Endothelial cell of umbilical vein (primary cell): ENCODE measurements around the gene CAPRIN2. TPM values are rescaled to one million over a fixed set of nuclear protein-coding genes. Genes with fewer than 3 reads are reported as not detected.

Experiments used
- BruUV-seq: library from RNA; stranded (reverse); fragments of 400-500 nt; replicated peaks from 2 replicates; lab custom pipeline; 2021; lab: Mats Ljungman, UMichigan
- CTCF ChIA-PET: fragments of 300-600, 350-600 bp; sonication (Branson Sonifier 250); formaldehyde crosslinking; loops from one replicate; lab custom pipeline; 2021; ENCODE audit warnings: antibody characterized with exemption, inconsistent platforms; lab: Charles Lee
- POLR2A ChIA-PET: fragments of 300-600, 350-600 bp; sonication (Branson Sonifier 250); formaldehyde crosslinking; loops from one replicate; lab custom pipeline; 2021; ENCODE audit warnings: antibody characterized with exemption, inconsistent platforms; lab: Charles Lee
- DNase-seq: peaks from one replicate; pipeline ENCODE4 v3.0.0-alpha.2; 2011; ENCODE audit warnings: low read depth, low spot score
- FAIRE-seq: peaks from 2 replicates; lab custom pipeline; 2011; peaks lifted over from hg19 to GRCh38; lab: Jason Lieb, UNC
- H2AFZ ChIP-seq: 2 replicates; pipeline ENCODE4 v1.6.0; 2012; ENCODE audit warnings: low read depth, low read length, control low read depth, inconsistent platforms
- H3K27ac ChIP-seq: 2 replicates; pipeline ENCODE4 v1.5.1; 2011; ENCODE audit warnings: low read depth, mild to moderate bottlenecking, control low read depth, low read length, moderate library complexity; ENCODE audit not compliant: insufficient read depth
- H3K27me3 ChIP-seq, 2 experiments: 2 replicates each; pipeline versions ENCODE4 v1.6.0 to v1.6.1; 2011; ENCODE audit warnings: low read length in 2 of 2, mixed read lengths in 1 of 2; ENCODE audit not compliant: control insufficient read depth in 2 of 2, insufficient read depth in 2 of 2
- H3K36me3 ChIP-seq, 2 experiments: 2 replicates in 1 of 2; 3 replicates in 1 of 2; pipeline ENCODE4 v1.5.1; 2011; ENCODE audit warnings: low read length in 2 of 2, mild to moderate bottlenecking in 1 of 2, moderate library complexity in 1 of 2; ENCODE audit not compliant: control insufficient read depth in 2 of 2, insufficient read depth in 2 of 2; ENCODE audit errors: extremely low read depth in 1 of 2
- H3K4me1 ChIP-seq: 3 replicates; pipeline ENCODE4 v1.5.1; 2011; ENCODE audit warnings: mild to moderate bottlenecking, low read length; ENCODE audit not compliant: control insufficient read depth, insufficient read depth; ENCODE audit errors: extremely low read depth
- H3K4me2 ChIP-seq: 2 replicates; pipeline ENCODE4 v1.6.1; 2011; ENCODE audit warnings: low read length, control low read depth, mixed read lengths; ENCODE audit not compliant: insufficient read depth
- H3K4me3 ChIP-seq, 3 experiments: fragments of 200-600 bp in 1 of 3; sonication (generic), shearing (Covaris generic) in 1 of 3; replicated peaks in 1 of 3; 2 replicates each; pipeline ENCODE4 v1.5.1; 2011 to 2016; ENCODE audit warnings: control low read depth in 3 of 3, low read length in 3 of 3, mild to moderate bottlenecking in 2 of 3, inconsistent platforms in 1 of 3, low read depth in 1 of 3, moderate library complexity in 1 of 3; ENCODE audit not compliant: insufficient read depth in 1 of 3
- H3K79me2 ChIP-seq: 2 replicates; pipeline ENCODE4 v1.6.0; 2012; ENCODE audit warnings: low read length, inconsistent platforms; ENCODE audit not compliant: control insufficient read depth, insufficient read depth
- H3K9ac ChIP-seq: replicated peaks from 2 replicates; pipeline ENCODE3; 2011; ENCODE audit warnings: low read length, control low read depth; ENCODE audit not compliant: insufficient read depth; ENCODE audit errors: extremely low read depth
- H3K9me1 ChIP-seq: replicated peaks from 3 replicates; pipeline ENCODE4 v1.6.0; 2011; ENCODE audit warnings: mild to moderate bottlenecking, low read length; ENCODE audit not compliant: control insufficient read depth, insufficient read depth; ENCODE audit errors: extremely low read depth
- H3K9me3 ChIP-seq: replicated peaks from 2 replicates; pipeline ENCODE4 v1.5.1; 2012; ENCODE audit warnings: low read length, inconsistent platforms; ENCODE audit not compliant: control insufficient read depth, insufficient read depth
- H4K20me1 ChIP-seq: replicated peaks from 2 replicates; pipeline ENCODE3; 2011; ENCODE audit warnings: mild to moderate bottlenecking, low read length; ENCODE audit not compliant: control insufficient read depth, insufficient read depth; ENCODE audit errors: extremely low read depth
- CTCF ChIP-seq, 2 donors: IDR thresholded peaks; 1 replicate in 1 of 2; 2 replicates in 1 of 2; pipeline ENCODE4 v1.5.1; 2011; ENCODE audit warnings: low read length in 2 of 2, mild to moderate bottlenecking in 2 of 2, moderate library complexity in 2 of 2, control low read depth in 1 of 2, inconsistent platforms in 1 of 2, low read depth in 1 of 2; ENCODE audit not compliant: insufficient read depth in 1 of 2; ENCODE audit errors: extremely low read depth in 1 of 2
- EZH2 ChIP-seq: IDR thresholded peaks from 2 replicates; pipeline ENCODE4 v1.6.1; 2012; ENCODE audit warnings: borderline replicate concordance, low read depth, mild to moderate bottlenecking, moderate library complexity, low read length, inconsistent platforms; ENCODE audit not compliant: severe bottlenecking
- FOS ChIP-seq: IDR thresholded peaks from 2 replicates; pipeline ENCODE4 v1.6.1; 2011; ENCODE audit warnings: mild to moderate bottlenecking, low read length, moderate library complexity, borderline replicate concordance; ENCODE audit not compliant: insufficient read depth
- GATA2 ChIP-seq: IDR thresholded peaks from 2 replicates; pipeline ENCODE4 v1.7.0; 2011; ENCODE audit warnings: low read depth, mild to moderate bottlenecking, moderate library complexity, mixed read lengths, low read length; ENCODE audit not compliant: insufficient read length, insufficient read depth
- JUN ChIP-seq: IDR thresholded peaks from 2 replicates; pipeline ENCODE4 v1.6.1; 2011; ENCODE audit warnings: borderline replicate concordance, low read depth; ENCODE audit not compliant: insufficient read length, insufficient read depth
- MAX ChIP-seq: IDR thresholded peaks from 2 replicates; pipeline ENCODE4 v1.6.1; 2011; ENCODE audit not compliant: insufficient read depth, insufficient read length
- MYC ChIP-seq: IDR thresholded peaks from one replicate; pipeline ENCODE4 v1.6.1; 2011; ENCODE audit warnings: mild to moderate bottlenecking, low read depth, low read length
- POLR2A ChIP-seq: IDR thresholded peaks from 2 replicates; pipeline ENCODE4 v1.6.1; 2012; ENCODE audit warnings: low read depth, mild to moderate bottlenecking, control low read depth, low read length
- POLR2AphosphoS5 ChIP-seq: IDR thresholded peaks from 2 replicates; pipeline ENCODE4 v1.6.1; 2012; ENCODE audit warnings: low read depth, mild to moderate bottlenecking, control low read depth, low read length, moderate library complexity; ENCODE audit not compliant: insufficient read depth
- dilution Hi-C: fragments of 300-500 bp; cut with MboI; formaldehyde crosslinking; loops from one replicate; pipeline ENCODE4 v1.15.0; 2019; ENCODE audit warnings: low sequenced_read_pairs; ENCODE audit not compliant: extremely low pct_ligation_motif_present
- intact Hi-C: fragments of 100-400 bp; cut with micrococcal nuclease; formaldehyde crosslinking; loops from one replicate; pipeline ENCODE4 v1.10.0; 2022
- polyA plus RNA-seq, 4 experiments: library from polyadenylated mRNA; depleted of rRNA in 3 of 4; stranded (reverse) in 3 of 4; unstranded in 1 of 4; fragments of >200 nt; gene quantifications; 2 replicates each; pipeline versions ENCODE4 v1.2.1 to v1.2.3, GENCODE V29; 2011 to 2012; ENCODE audit warnings: missing spikeins in 1 of 4
- total RNA-seq: library from RNA; stranded (reverse); gene quantifications from 2 replicates; pipeline ENCODE4 v1.2.3, GENCODE V29; 2021

Gene CAPRIN2
- total and polyA plus RNA-seq, 2 donors (not counting 3 experiments of a cell fraction or from before 2014, with no cell fraction given): 13.5 to 25.0 TPM

GRCh38 chr12:30746190-30746589 lies 8.6 kb downstream of the CAPRIN2 start:
- no peak overlapping the region for H3K4me3 ChIP-seq
- intact Hi-C loops: no loop called here
- no peak overlapping the region for H3K4me2 ChIP-seq
- no peaks in the 10 kb centered on the region for H3K9me3 ChIP-seq
- H2AFZ ChIP-seq: no peak overlapping the region
- H3K4me1 ChIP-seq: no peaks in the 10 kb centered on the region
- no peaks in the 10 kb centered on the region for H3K27me3 ChIP-seq
- no TSS peak for BruUV-seq
- TF ChIP-seq FOS (no peak), CTCF (IDR thresholded peaks at IDR 0.05; ENCODE audit: extremely low read depth in 1 of 2, insufficient read depth in 1 of 2, low read depth in 1 of 2, low read length in 2 of 2) (no peak), MYC (no peak), POLR2AphosphoS5 (no peak), EZH2 (no peak), JUN (no peak), GATA2 (no peak), POLR2A (no peak), MAX (no peak)
- FAIRE-seq (no peak), DNase-seq (no peak)
- peaks cover 2 to 4% of the 10 kb centered on the region in 2 experiments for H3K36me3 ChIP-seq
- peaks cover 80% of the 10 kb centered on the region for H3K79me2 ChIP-seq
- no peaks in the 10 kb centered on the region for H3K9me1 ChIP-seq
- CTCF ChIA-PET: interaction anchor here (1.2 to 1.7 kb wide), 3 partner anchors 11 to 61 kb away, joined by 3 to 7 read pairs (median 5); no protein-coding TSS in a partner anchor
- dilution Hi-C loops: no loop called here
- H3K9ac ChIP-seq: no peak overlapping the region
- H4K20me1 ChIP-seq: no peaks in the 10 kb centered on the region
- H3K27ac ChIP-seq: no peak overlapping the region
- POLR2A ChIA-PET: no interaction called here
